ENCODE data around the gene ASB2. TPM values are rescaled to one million over a fixed set of nuclear protein-coding genes. Genes with fewer than 3 reads are reported as not detected.

ASB2 gene
- total RNA-seq, 1 donor from 2014 or later: 0.26 TPM

DNA sequence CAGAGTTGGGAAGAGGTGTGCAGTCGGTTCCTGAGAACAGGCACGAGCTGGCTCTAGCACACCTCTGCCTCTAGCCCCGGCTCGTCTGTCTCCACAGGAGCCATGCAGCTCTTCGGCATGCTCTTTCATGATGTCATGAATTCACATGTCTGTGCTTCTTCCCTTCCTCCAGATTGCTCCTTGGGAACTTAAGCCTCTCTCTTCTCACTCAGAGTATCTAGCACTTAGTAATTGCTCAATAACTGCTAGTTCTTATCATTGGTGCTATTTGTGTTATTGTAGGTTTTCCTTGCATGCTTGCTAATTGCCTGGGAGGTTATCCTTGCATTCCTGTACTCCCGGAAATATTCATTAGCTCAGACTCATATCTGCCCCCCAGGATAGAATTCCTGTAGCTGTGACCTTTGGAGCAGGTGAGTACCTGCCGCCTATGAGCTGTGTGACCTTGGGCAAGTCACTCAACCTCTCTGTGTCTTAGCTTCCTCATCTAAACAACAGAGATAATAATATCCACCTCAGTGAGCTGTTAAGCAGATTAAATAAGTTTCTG lies 29.8 kb downstream of the ASB2 start:
- DNase-seq (ENCODE audit: low read depth) (peak; percentile 91), FAIRE-seq (no peak)
- TF ChIP-seq, protein P1, sequence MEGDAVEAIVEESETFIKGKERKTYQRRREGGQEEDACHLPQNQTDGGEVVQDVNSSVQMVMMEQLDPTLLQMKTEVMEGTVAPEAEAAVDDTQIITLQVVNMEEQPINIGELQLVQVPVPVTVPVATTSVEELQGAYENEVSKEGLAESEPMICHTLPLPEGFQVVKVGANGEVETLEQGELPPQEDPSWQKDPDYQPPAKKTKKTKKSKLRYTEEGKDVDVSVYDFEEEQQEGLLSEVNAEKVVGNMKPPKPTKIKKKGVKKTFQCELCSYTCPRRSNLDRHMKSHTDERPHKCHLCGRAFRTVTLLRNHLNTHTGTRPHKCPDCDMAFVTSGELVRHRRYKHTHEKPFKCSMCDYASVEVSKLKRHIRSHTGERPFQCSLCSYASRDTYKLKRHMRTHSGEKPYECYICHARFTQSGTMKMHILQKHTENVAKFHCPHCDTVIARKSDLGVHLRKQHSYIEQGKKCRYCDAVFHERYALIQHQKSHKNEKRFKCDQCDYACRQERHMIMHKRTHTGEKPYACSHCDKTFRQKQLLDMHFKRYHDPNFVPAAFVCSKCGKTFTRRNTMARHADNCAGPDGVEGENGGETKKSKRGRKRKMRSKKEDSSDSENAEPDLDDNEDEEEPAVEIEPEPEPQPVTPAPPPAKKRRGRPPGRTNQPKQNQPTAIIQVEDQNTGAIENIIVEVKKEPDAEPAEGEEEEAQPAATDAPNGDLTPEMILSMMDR (IDR thresholded peaks at IDR 0.05; ENCODE audit: insufficient read depth, low read length, severe bottlenecking): no peak
- Histone ChIP-seq H3K4me3 (ENCODE audit: low read depth, low read length) (no peak overlapping the region), H3K36me3 (ENCODE audit: control insufficient read depth, insufficient read depth, low read length) (no peaks in the 10 kb centered on the region), H3K27me3 (ENCODE audit: control insufficient read depth, insufficient read depth, low read length) (no peaks in the 10 kb centered on the region)

DNA sequence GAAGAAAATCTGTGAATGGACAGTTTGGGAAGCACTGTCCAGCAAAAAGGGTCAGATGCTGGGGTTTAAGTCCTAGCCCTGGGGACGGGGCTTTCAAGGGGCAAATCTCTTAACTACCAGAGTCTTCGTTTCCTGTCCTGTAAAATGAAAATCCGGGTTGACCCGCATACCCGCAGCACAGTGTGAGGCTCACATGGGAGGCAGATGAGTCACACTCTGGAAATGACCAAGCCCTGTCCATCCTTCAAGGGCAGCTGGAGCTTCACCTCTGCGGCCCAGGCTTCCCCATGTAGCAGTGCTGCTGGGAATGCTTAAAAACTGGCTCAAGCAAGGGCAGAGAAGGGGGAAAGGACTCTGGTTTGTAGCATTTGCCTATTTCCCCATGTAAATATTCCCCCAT lies 30.3 kb downstream of the ASB2 start:
- FAIRE-seq (no peak), DNase-seq (ENCODE audit: low read depth) (no peak)
- no peaks in the 10 kb centered on the region for H3K27me3 ChIP-seq (ENCODE audit: control insufficient read depth, insufficient read depth, low read length)
- no peaks in the 10 kb centered on the region for H3K36me3 ChIP-seq (ENCODE audit: control insufficient read depth, insufficient read depth, low read length)
- H3K4me3 ChIP-seq (ENCODE audit: low read depth, low read length): no peak overlapping the region
- TF ChIP-seq, protein P1 (IDR thresholded peaks at IDR 0.05; ENCODE audit: insufficient read depth, low read length, severe bottlenecking): no peak

DNA sequence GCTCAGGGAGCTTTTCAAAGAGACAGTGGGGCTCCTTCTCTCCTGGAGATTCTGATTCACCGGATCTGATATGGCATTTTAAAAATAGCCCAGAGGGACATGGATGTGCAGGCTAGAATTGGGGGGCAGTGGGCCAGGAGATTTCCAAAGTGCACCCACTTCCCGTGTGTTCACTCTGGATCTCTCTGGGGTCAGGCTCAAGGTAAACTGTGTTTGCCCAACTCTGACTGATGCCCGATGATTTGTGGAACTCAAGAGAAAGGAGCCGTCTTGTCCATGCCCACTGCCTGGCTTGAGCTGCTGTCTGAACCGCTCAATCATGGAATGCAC lies 31.3 kb downstream of the ASB2 start:
- no peaks in the 10 kb centered on the region for H3K27me3 ChIP-seq (ENCODE audit: control insufficient read depth, insufficient read depth, low read length)
- H3K4me3 ChIP-seq (ENCODE audit: low read depth, low read length): no peak overlapping the region
- H3K36me3 ChIP-seq (ENCODE audit: control insufficient read depth, insufficient read depth, low read length): no peaks in the 10 kb centered on the region
- DNase-seq (ENCODE audit: low read depth) (no peak), FAIRE-seq (no peak)
- TF ChIP-seq, protein P1 (IDR thresholded peaks at IDR 0.05; ENCODE audit: insufficient read depth, low read length, severe bottlenecking): no peak

DNA sequence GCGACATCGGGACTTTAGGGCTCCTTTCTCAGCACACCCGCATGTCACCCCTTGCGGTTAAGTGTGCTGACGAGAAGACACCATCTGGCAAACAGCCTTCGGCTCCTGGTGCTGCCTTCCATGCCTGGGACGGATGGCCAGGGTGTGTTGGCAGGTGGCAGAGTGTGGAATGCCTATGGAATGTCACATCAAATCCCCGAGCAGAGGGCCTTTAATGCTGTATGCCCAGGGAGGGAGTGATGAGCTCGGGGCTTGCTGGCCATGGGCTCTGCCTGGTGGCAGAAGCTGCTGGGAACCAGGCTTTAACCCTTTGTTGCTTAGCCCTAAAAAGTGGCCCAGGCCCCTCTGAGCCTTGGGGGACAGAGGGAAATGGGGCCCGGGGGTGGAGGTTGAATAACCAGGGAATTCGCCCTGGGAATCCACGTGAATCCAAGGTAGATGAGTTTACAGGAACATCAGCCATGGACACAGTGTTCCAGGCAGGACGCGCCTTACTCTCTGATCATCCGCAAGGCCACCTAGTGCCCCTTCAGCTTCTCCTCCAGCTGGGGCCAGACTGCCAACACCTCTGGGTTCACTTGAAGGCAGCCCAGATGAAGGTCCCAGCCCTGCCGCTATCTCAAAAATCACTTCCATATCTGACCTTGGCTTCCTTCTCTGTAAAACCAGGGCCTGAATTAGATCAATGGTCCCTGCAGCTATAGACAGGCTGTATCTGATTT lies 31.9 kb downstream of the ASB2 start:
- DNase-seq (ENCODE audit: low read depth) (no peak), FAIRE-seq (no peak)
- Histone ChIP-seq H3K4me3 (ENCODE audit: low read depth, low read length) (no peak overlapping the region), H3K27me3 (ENCODE audit: control insufficient read depth, insufficient read depth, low read length) (no peaks in the 10 kb centered on the region), H3K36me3 (ENCODE audit: control insufficient read depth, insufficient read depth, low read length) (no peaks in the 10 kb centered on the region)
- TF ChIP-seq, protein P1 (IDR thresholded peaks at IDR 0.05; ENCODE audit: insufficient read depth, low read length, severe bottlenecking): no peak

DNA sequence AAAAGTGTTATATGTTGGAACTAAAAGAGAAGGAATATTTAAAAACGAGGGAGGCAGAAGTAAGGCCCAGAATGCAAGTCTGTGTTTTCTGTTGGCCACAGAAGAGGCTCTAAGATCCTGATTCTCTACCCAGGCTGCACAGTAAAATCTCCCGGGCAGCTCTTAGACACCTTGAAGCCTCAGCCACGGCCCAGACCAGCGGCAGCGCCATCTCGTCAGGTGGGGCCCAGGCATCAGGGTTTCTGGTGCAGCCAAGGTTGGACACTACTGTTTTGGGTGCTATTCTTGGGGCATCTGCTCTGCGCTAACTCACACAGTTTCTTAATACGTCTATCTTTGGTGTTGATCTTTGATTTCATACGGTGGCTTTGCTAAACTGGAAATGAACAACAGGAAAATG lies 32.4 kb downstream of the ASB2 start:
- TF ChIP-seq, protein P1 (IDR thresholded peaks at IDR 0.05; ENCODE audit: insufficient read depth, low read length, severe bottlenecking): no peak
- no peak overlapping the region for H3K4me3 ChIP-seq (ENCODE audit: low read depth, low read length)
- DNase-seq (ENCODE audit: low read depth) (no peak), FAIRE-seq (no peak)
- no peaks in the 10 kb centered on the region for H3K36me3 ChIP-seq (ENCODE audit: control insufficient read depth, insufficient read depth, low read length)
- no peaks in the 10 kb centered on the region for H3K27me3 ChIP-seq (ENCODE audit: control insufficient read depth, insufficient read depth, low read length)

DNA sequence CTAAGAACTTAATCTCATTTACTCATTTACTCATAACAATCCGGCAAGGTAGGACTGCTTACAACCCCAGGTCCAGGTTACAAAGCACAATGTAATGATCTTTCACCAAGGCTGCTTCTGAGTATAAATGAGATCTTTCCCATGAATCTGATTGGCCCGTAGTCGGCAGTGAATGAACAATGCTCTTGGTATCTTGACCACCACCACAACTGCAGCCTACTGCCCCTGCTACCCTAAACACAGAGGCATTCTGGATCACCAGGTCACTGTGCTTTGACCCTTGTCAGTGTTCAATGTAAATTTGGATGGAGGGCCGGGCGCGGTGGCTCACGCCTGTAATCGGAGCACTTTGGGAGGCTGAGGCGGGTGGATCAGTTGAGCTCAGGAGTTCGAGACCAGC lies 33.3 kb downstream of the ASB2 start:
- H3K4me3 ChIP-seq (ENCODE audit: low read depth, low read length): no peak overlapping the region
- FAIRE-seq (no peak), DNase-seq (ENCODE audit: low read depth) (no peak)
- H3K27me3 ChIP-seq (ENCODE audit: control insufficient read depth, insufficient read depth, low read length): no peaks in the 10 kb centered on the region
- H3K36me3 ChIP-seq (ENCODE audit: control insufficient read depth, insufficient read depth, low read length): no peaks in the 10 kb centered on the region
- TF ChIP-seq, protein P1 (IDR thresholded peaks at IDR 0.05; ENCODE audit: insufficient read depth, low read length, severe bottlenecking): no peak
